ENCODE data around the gene STRN.

The STRN gene

GRCh38 chr2:36824273-36824672 is 142.1 kb downstream of the STRN start:
- DNase-seq (ENCODE audit: low spot score), result no peak
- in situ Hi-C loops (cut with MboI; ENCODE audit: low sequenced_read_pairs, unreplicated experiment), result no loop called here
- no peak for TF ChIP-seq CTCF (IDR thresholded peaks at IDR 0.05; ENCODE audit: borderline replicate concordance, control extremely low read depth, extremely low read depth, insufficient read depth, missing control alignments)

GRCh38 chr2:36823862-36824261 is 142.5 kb downstream of the STRN start:
- no peak for TF ChIP-seq CTCF (IDR thresholded peaks at IDR 0.05; ENCODE audit: borderline replicate concordance, control extremely low read depth, extremely low read depth, insufficient read depth, missing control alignments)
- no peak for DNase-seq (ENCODE audit: low spot score)
- in situ Hi-C loops (cut with MboI; ENCODE audit: low sequenced_read_pairs, unreplicated experiment), result no loop called here

- no peak for TF ChIP-seq CTCF (IDR thresholded peaks at IDR 0.05; ENCODE audit: borderline replicate concordance, control extremely low read depth, extremely low read depth, insufficient read depth, missing control alignments)
- DNase-seq (ENCODE audit: low spot score), result no peak
- in situ Hi-C loops (cut with MboI; ENCODE audit: low sequenced_read_pairs, unreplicated experiment), result no loop called here
These were observed 145.3 kb downstream of the STRN start for GRCh38 chr2:36820942-36821605.

GRCh38 chr2:36819095-36819711 is 147.1 kb downstream of the STRN start:
- in situ Hi-C loops (cut with MboI; ENCODE audit: low sequenced_read_pairs, unreplicated experiment), result no loop called here
- no peak for TF ChIP-seq CTCF (IDR thresholded peaks at IDR 0.05; ENCODE audit: borderline replicate concordance, control extremely low read depth, extremely low read depth, insufficient read depth, missing control alignments)
- DNase-seq (ENCODE audit: low spot score), result no peak

GRCh38 chr2:36818542-36818941 is 147.8 kb downstream of the STRN start:
- in situ Hi-C loops (cut with MboI; ENCODE audit: low sequenced_read_pairs, unreplicated experiment), result no loop called here
- no peak for DNase-seq (ENCODE audit: low spot score)
- TF ChIP-seq CTCF (IDR thresholded peaks at IDR 0.05; ENCODE audit: borderline replicate concordance, control extremely low read depth, extremely low read depth, insufficient read depth, missing control alignments), result no peak

GRCh38 chr2:36812196-36812595 is 154.1 kb downstream of the STRN start:
- TF ChIP-seq CTCF (IDR thresholded peaks at IDR 0.05; ENCODE audit: borderline replicate concordance, control extremely low read depth, extremely low read depth, insufficient read depth, missing control alignments), result no peak
- in situ Hi-C loops (cut with MboI; ENCODE audit: low sequenced_read_pairs, unreplicated experiment), result no loop called here
- no peak for DNase-seq (ENCODE audit: low spot score)
